ENCODE data around the gene SLC5A9. TPM values are rescaled to one million over a fixed set of nuclear protein-coding genes. Genes with fewer than 3 reads are reported as not detected.
A peak's percentile ranks its signal among the peaks of the same experiment; 100 is the strongest.
"Not testable (repeated sequence)": the region's sequence is repeated elsewhere in the genome, so short reads cannot be mapped to it uniquely, and the experiment has no call there.

SLC5A9 gene
- total RNA-seq, 1 donor from 2014 or later = 0.16 TPM

DNA sequence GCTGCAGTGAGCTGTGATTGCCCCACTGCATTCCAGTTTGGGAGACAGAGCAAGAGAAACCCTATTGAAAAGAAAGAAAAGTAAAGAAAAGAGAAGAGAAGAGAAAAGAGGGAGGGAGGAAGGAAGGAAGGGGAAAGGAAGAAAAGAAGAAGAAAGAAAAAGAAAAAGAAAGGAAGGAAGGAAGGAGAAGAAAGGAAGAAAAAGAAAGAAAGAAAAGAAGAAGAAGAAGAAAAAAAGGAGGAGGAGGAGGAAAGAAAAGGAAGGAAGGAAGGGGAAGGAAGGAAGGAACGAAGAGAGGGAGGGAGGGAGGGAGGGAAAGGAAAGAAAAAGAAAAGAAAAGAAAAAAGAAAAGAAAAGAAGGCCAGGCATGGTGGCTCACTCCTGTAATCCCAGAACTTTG lies 10.2 kb downstream of the SLC5A9 start:
- ATAC-seq (no peak), DNase-seq (ENCODE audit: missing footprints) (no peak)
- intact Hi-C loops (cut with DNase I) = no loop called here

DNA sequence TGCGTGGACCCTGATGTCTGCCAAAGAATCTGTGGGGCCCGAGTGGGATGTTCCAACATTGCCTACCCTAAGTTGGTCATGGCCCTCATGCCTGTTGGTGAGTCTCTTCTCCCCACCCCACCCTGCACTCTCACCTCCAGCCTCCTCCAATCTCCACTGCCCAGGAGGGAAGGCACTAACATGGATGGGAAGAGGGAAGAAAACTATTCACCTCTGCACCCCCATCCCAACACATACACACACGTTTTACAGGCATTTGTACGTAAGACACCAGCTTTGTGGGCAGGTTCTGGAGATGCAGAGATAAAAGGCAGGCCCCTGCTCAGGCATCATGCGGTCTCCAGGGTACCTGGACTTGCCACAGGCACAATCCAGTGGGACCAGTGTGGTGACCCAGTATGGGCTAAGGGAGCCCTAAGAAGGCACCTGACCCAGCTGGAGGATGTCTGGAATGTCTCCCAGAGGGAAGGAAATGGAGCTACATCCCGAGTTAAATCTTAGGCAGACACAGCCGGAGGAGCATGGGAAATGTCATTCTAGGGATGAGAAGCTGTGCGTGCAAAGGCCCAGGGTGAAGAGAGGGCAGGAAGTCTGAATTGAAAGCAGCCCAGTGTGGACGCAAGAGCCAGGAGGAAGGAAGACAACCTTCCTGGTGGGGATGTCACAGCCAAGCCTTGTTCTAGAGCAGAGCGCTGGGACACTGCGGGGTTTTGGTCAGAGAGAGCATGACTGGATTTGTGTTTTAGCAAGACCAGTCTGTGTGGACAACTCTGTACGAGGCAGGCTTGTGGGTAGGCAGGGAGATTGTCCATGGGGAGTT lies 11.4 kb downstream of the SLC5A9 start:
- ATAC-seq (no peak), DNase-seq (ENCODE audit: missing footprints) (no peak)
- intact Hi-C loops (cut with DNase I) = no loop called here

DNA sequence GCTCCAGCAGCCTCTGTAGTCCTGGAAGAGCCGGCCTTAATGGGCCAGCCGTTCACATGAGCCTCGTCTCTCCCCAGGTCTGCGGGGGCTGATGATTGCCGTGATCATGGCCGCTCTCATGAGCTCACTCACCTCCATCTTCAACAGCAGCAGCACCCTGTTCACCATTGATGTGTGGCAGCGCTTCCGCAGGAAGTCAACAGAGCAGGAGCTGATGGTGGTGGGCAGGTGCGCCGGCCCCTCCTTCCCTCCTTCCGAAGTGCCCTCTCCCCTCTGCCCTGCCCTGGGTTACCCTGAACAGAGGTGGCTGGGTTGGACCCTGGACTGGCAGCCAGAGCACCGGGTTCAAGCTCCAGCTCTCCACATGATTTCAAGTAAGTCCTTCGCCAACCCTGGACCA lies 13.1 kb downstream of the SLC5A9 start:
- ATAC-seq (no peak), DNase-seq (ENCODE audit: missing footprints) (no peak)
- intact Hi-C loops (cut with DNase I) = no loop called here

DNA sequence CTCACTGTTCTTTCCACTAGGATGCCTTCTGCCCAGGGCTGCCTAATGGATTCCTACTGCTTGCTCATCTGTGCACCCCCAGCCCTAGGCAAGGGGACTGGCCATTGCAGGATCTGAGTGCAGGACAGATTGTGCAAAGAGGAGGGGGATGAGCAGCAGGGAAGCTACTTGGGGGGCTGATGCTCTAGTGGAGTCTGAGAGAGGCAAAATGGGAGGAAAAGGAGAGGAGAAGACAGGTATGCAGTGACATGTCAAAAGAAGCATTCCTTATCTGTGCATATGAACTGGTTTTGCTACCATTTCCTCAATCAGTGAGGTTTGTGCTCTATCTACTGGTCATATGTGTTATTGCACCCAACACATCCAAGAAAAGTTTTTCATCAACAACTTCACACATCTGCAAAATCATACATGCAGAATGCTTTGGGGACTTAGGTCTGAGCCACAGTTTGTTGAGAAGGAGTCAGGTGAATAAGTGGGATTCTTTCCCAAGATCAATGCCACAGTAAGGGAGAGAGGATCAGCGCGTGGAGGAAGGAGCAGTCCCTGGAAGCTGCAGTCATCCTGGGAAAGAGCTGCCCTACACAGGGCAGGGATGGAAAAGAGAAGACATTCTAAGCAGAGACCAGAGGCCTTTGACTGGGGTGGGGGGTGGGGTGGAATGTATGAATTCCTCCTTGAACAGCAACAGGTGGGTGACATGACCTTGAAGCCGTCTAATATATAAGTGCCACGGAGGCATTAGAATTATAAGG lies 14.4 kb downstream of the SLC5A9 start:
- ATAC-seq (no peak), DNase-seq (ENCODE audit: missing footprints) (no peak)
- intact Hi-C loops (cut with DNase I) = no loop called here

DNA sequence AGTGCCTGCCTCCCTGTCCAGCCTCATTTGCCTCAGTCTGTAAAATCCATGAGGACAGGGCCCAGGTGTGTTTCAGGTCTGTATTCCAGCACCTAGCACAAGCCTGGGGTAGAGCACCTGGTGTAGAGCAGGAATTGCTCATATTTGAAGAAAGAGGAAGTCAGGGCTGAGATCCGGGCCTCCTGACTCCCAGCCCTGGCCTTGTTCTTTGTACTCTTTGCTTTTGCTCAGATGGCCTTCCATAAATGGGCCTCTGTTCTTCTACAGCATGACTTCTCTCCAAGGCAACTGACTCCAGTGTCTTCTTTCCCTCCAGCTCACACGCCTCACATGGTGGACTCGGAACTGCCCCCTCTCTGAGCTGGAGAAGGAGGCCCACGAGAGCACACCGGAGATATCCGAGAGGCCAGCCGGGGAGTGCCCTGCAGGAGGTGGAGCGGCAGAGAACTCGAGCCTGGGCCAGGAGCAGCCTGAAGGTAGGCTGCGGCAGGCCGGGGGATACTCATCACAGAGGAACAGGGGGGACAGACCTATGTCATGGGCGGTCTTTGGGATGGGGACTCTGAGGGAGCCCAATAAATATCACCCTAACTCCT lies 19.7 kb downstream of the SLC5A9 start:
- intact Hi-C loops (cut with DNase I) = no loop called here
- DNase-seq (ENCODE audit: missing footprints) (no peak), ATAC-seq (no peak)

DNA sequence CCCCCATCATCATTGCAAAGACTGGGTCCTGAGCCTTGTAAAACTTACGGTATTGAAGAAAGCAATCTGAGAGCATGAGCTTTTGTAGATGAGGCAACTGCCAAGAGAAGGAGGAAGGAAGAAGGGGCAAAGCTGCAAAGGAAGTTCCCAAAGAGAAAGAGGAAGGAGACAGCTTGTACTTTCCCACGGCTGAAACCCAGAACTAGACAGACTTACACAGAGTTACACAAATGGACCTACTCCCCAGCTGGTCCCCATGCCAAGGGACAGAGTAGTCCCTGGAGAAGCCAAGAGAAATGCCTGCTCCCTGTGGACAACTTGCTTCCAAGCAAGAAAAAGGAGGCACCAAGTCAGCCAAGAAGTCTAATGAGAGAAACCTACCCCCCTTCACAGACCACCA lies 22.6 kb downstream of the SLC5A9 start:
- DNase-seq (ENCODE audit: missing footprints) (no peak), ATAC-seq (peak; percentile 75)
- intact Hi-C loops (cut with DNase I) = no loop called here

DNA sequence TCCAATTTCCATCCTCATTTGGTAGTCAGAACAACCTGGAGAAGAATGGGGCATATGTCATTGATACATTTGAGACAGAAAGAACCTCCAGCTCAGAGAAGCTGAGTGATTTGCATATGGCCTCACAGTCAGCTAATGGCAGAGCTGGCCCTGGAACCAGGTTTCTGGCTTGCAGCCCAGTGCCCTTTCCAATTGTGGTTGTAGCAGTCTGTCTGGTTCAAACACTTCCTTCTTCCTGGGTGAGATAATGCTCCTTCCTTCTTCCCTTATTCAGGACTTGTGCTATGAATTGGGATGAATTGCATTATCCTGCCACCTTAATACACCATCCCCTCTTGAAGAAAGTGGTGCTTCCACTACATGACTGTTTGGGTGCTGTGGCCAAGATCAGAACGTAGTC lies 24.2 kb downstream of the SLC5A9 start:
- DNase-seq (ENCODE audit: missing footprints) = peak; percentile 85
- ATAC-seq = peak; percentile 57

DNA sequence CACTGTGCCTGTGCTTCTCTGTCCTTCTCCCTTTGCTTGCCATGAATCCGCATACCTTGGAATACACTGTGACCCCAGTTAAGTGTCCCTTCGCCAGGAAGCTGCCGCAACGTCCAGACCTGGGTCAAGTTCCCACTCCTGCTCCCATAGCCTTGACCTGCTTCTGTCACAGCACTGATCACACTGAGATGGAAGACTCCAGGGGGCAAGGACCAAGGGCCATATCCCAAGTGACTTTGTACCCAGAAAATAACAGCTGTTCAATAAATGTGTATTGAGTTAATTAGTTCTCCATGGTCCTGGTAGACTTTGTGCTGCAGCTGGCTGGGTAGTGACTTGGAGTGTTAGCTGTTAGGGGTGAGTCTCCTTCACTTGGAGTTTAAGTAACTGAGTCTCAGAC lies 25.8 kb downstream of the SLC5A9 start:
- intact Hi-C loops (cut with DNase I) = no loop called here
- DNase-seq (ENCODE audit: missing footprints) (no peak), ATAC-seq (no peak)

More for the DNA sequence above, 24.2 kb downstream of the SLC5A9 start:
- intact Hi-C loops (cut with DNase I) = no loop called here

DNA sequence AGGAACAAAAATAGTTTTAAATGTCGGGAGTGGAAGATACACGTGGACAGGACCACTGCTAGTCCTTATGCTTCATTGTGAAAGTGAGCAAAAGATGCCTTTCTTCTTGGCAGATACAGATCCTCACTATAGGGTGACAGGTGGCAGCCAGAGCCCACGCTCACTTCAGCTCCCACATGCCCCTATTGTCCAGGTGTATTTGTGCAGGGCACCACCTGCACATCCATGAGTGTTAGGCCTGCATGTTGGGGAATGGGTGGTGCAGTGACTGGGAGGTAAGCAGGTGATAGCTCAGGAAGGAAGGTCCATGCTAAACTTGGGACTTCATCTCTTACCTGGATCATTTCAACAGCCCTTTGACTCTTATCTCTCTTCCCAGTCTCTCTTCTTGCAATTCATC lies 27.4 kb downstream of the SLC5A9 start:
- ATAC-seq (no peak), DNase-seq (ENCODE audit: missing footprints) (no peak)
- intact Hi-C loops (cut with DNase I) = no loop called here

DNA sequence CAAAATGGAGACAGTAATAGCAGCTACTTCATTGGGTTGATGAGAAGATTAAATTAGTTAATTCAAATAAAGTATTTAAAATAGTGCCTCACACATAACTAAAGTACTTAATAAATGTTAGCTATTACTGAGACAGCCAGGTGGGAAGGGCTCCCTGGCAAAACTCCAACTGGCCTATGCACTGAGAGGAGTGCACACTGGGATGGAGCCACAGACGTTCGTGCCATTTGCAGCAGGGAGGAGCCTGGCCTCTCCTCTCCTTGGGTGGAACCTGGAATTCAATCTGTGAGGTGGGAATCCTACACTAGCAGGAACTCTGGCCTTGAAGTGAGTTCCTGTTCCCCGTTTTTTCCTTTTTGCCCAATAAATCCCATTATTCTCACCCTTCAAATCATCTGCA lies 28.1 kb downstream of the SLC5A9 start:
- no peak for ATAC-seq
- no peak for DNase-seq (ENCODE audit: missing footprints)
- intact Hi-C loops (cut with DNase I) = no loop called here

DNA sequence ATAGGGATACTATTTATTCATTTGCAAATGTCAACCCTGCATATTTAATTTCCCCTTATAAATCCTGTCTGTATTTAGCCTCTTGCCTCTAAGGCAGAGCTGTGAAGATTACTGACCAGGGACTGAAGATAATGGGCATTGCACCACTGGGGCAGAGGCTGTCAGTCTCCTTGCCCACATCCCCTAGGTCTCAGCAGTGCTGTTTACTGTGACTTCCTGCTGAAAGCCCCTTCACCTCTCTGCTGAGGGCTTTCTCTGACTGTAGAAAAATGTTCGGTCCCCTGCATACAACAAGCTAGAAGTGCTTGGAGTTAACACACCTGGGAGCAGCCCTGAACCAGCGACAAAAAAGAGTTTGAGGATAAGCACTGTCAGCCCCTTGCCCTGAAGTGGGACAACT lies 28.8 kb downstream of the SLC5A9 start:
- intact Hi-C loops (cut with DNase I) = no loop called here
- ATAC-seq = no peak

DNA sequence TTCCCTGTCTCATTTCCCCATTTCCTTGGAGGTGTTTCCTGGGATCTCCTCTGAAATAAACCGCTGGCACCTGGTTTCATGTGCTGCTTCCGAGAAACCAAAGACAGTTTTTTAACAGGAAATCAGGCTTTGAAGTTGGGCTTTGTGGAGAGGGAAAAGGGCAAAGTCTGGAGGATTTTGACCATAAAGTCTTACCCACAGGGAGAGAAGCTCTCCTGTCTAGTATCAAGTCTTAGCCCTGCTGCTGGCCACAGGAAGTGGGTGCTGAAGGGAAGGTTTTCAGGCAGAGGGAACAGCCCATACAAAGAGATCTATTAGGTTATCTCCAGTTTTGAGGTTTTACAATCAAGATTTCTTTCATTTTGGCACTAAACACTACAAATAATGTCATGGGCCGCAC lies 29.3 kb downstream of the SLC5A9 start:
- ATAC-seq (no peak), DNase-seq (ENCODE audit: missing footprints) (no peak)
- intact Hi-C loops (cut with DNase I) = no loop called here

More for the DNA sequence above, 28.8 kb downstream of the SLC5A9 start:
- no peak for DNase-seq (ENCODE audit: missing footprints)

DNA sequence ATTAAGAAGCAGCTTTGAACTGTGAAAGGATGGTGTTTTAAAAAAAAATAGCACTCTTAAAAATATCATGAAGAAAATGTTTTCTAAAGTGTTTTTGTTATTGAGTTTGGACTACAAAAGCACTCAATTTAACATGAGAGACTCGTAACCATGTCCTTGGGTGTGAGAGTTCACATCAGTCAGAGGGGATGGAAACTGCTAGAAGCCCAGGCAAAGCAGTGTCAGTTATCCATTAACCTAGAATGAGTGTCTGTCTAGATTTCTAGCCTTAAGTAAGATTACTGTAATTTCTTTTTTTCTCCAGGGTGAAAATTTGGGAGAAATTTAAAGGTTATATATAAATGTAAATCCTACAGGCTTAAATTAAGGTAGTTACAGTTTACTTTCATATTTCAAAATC lies 31.7 kb downstream of the SLC5A9 start:
- intact Hi-C loops (cut with DNase I) = no loop called here
- DNase-seq (ENCODE audit: missing footprints) = no peak
- ATAC-seq = no peak

DNA sequence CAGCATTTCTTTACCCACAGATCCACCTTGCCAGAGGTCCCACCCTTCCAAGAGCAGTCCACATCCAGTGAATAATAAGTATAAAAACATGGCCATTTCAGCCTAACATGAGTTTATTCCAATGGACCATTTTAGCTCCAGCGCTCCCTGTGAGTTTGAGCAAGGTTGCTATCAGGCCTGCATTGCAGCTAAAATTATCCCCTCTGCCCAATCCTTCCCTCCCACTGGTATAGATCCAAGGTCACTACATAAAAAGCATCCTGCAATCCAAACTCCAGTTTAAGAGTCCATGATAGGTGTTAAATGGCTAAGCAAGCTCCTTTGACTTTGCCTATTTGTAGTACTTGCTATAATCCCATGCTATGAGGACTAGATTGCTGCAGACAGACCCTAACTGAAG lies 35.6 kb downstream of the SLC5A9 start:
- no peak for DNase-seq (ENCODE audit: missing footprints)
- intact Hi-C loops (cut with DNase I) = no loop called here
- ATAC-seq = peak; percentile 50

DNA sequence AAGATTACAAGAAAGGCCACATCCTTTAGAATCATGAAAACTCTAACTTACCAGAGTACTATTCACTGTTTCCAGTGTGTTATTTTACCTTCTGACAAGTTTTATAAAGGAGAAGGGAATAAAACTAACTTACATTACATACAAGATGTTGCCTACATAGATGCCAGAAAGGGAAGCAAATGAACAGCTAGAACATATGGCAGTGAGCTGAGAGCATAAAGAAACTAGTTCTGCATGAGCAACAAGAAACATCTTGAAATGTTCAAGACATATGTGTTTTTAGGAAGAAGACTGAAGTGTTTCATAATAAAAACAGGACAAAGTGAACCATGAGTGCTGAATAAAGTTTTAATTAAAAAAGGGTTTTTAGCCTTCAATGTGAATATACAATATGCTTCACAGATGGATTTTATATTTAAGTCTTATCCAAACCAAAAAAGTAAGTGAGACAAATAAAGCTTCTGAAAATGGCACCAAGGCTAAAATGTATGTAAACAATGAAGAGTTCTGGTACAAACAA lies 39.4 kb downstream of the SLC5A9 start:
- intact Hi-C loops (cut with DNase I) = no loop called here
- no peak for ATAC-seq
- no peak for DNase-seq (ENCODE audit: missing footprints)

DNA sequence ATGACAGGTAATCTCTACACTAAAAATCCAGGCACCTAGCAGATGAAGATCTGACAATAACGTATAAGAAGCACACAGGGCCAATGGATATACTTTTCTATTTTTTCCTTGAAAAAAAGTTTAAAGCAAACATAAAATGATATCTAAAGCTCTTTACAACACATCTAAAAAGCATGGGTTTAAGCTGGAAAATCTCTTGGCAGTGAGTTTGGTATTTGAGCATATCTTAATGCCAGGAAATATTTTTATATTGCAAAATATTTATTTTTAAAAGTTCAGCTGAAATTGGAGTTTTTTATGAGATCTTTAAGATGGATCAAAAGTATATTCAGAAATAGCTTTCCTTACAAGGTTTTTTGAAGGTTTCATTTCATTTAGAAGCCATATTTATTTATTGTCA lies 40.5 kb downstream of the SLC5A9 start:
- ATAC-seq (no peak), DNase-seq (ENCODE audit: missing footprints) (no peak)
- intact Hi-C loops (cut with DNase I) = no loop called here

DNA sequence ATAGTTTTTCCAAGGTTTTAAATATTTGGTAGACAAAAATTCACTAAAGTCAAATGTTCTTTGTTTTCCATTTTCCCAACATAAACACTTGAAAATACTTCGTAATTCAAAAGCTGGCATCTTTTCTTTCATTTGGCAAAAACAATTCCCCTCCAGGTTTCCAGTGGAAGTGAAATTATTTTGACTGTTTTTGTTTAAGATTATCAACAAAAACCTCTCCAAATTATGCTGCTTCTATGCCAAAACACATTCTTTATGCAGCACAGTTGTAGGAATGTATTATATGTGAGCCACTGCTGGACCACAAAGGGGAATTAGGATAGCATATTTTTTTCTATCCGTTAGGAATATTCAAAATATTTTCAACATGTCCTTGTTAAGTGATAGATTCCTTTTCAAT lies 44.1 kb downstream of the SLC5A9 start:
- intact Hi-C loops (cut with DNase I) = no loop called here
- ATAC-seq = no peak
- DNase-seq (ENCODE audit: missing footprints) = no peak

DNA sequence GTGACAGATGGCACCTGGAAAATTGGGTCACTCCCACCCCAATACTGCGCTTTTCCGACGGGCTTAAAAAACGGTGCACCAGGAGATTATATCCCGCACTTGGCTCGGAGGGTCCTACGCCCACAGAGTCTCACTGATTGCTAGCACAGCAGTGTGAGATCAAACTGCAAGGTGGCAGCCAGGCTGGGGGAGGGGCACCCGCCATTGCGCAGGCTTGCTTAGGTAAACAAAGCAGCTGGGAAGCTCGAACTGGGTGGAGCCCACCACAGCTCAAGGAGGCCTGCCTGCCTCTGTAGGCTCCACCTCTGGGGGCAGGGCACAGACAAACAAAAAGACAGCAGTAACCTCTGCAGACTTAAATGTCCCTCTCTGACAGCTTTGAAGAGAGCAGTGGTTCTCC lies 54.9 kb downstream of the SLC5A9 start:
- DNase-seq (ENCODE audit: missing footprints); intact Hi-C loops (cut with DNase I); ATAC-seq: not testable (repeated sequence)

DNA sequence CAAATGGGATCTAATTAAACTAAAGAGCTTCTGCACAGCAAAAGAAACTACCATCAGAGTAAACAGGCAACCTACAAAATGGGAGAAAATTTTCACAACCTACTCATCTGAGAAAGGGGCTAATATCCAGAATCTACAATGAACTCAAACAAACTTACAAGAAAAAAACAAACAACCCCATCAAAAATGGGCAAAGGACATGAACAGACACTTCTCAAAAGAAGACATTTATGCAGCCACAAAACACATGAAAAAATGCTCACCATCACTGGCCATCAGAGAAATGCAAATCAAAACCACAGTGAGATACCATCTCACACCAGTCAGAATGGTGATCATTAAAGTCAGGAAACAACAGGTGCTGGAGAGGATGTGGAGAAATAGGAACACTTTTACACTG lies 59.8 kb downstream of the SLC5A9 start:
- ATAC-seq; intact Hi-C loops (cut with DNase I); DNase-seq (ENCODE audit: missing footprints): not testable (repeated sequence)
